HK-2 (cell line): Measurements from ENCODE around the gene FOXP1.

Source experiments
- DNase-seq: peaks from one replicate; pipeline ENCODE4 v3.0.0-alpha.2; 2018; ENCODE audit not compliant: unreplicated experiment

FOXP1 gene

GRCh38 chr3:71586810-71587242, 3.3 kb upstream of the FOXP1 start:
- DNase-seq: no peak

DNA sequence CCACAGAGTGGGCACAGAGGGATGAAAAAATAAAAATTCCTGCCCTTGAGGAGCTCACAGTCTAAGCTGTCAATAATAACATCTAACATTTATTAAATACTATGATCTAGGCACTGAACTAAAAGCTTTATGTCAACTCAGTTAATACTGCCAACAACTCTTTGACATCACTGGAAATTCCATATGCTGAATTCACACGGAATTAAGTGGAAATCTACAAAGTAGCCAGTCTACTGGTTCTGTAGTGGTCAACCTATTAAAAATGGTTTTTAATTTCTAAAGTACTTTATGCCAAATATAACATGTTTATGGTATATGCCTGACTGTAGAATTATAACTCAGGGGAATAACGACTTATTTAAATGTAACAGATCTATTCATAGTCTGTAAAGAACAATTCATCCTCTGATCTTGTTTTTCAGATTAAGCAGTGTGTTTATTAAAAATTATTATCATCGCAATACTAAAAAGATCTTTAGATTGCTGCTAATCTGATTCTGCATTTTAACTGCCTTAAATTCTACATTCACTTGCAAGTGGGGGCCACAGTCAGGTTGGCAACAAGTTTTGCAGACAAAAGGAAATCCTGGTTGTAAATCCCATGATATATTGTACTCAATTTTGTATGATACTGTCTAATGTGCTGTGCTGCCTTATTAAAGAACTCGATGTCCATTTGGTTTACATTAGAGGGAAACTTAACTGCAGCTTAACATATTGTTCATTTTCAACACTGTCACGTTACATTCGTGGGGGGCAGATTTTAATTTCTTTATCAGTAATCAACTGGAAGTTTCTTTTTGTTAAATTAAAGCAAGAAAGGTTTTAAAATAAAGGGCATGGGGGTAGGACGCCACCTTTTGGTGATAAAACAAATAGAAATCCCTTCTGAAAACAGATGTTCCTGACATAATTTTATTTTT, 2.6 kb upstream of the FOXP1 start:
- DNase-seq: no peak

DNA sequence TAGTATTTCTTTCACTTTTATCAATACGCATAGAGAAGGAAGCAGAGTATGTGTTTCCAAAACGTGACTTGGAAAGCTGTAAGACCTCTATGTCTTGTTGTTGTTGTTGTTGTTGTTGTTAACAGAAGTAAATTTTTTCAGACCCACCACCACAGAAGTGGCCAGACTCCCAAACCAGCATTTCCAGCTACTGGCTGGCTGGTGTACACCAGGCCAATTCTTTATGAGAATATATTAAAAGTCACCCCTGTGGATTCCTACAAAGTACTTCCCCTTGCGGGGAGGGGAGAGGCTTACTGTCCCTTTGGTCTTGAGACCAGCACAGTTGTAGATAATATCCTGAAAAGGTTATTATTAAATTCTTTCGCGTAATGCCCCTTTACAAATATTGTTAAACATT, 1.6 kb upstream of the FOXP1 start:
- no peak for DNase-seq

DNA sequence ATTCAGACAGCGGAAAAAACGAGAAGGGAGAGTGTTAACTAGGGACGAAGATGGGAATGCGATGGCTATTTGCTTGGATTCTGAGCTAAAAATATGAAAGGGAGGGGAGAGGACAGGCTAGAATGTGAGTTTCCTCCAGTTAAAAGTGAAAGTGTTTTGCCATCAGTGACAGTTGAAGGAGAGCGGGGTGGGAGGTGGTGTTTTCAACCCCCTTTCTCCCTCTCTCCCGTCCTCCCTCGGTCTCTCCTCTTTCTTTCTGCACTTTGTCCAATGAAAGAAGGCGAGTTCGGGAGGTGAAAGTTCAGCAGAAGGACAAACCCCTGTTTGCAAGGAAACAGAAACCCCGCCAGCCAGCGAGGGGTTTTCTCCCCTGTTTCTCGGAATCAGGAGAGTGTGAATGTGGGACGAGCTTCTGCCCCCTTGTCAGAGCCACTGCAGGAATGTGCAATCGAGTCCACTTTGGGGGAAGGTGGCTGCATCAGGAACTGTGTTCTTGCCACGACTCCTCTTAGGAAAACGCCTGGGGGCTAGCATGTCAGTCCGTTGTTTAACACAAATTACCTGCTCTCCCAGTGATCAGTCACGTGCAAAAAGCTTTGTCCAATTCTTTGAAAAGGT, 975 bp upstream of the FOXP1 start:
- DNase-seq: no peak

GRCh38 chr3:71582612-71583565, 639 bp downstream of the FOXP1 start:
- peak; percentile 65 for DNase-seq

- peak; percentile 73 for DNase-seq
Observed at GRCh38 chr3:71582036-71582611, 1.4 kb downstream of the FOXP1 start.

DNA sequence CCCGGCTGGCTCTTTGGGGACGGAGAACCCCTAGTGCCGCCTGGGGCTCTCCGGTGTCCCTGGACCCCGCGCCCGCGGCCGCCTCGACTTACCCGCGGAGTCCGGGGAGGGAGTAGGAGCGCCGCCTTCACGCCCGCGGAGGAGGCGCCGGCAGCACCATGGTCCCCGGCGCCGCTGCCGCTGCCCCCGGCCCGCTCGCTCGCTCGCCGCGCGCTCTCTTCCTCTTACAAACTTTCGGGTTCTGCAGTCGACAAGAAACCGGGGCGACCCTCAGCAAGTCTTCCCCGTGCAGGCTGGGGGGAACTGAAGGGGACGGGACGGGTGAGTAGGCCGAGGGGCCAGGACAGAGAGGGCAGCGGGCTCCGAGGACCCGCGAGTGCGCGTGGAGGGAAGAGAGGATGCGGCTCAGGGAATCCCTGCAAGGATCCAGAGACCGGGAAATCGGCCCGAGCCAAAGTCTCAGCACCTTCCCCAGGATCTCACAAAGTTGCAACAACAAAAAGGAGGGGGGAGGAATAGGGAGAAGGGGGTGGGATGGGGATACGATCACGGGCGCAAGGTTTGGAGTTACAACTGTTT, 2.0 kb downstream of the FOXP1 start:
- DNase-seq: peak; percentile 36

GRCh38 chr3:71580636-71581456, 2.7 kb downstream of the FOXP1 start:
- no peak for DNase-seq

- no peak for DNase-seq
Observed at GRCh38 chr3:71579935-71580406, 3.6 kb downstream of the FOXP1 start.

DNA sequence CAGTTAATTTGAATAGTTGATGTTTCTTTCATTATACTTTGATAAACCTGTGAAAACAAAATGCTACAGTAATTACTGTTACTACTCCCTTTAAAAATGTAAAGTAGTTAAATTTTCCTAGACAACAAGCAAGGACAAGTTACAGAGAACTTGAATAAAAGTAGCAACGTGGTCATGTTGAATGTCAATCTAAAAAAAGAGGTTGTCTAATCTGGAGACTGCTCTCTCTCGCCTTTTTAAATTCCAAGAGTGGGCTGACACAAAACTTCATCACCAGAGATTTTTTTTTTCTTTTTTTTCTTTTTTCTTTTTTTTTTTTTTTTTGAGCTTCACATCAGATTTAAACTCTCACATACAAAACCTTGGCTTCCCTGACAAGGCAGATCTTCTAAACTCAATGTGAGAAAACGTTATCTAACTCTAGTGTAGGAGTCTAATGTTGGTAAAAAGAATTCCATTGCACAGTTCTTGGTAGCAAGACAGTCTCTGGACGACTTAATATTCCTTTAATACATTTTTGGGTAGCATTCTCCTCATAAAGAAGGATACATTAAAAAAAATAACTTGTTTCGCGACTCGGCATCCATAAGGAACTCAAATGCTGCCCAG, 4.1 kb downstream of the FOXP1 start:
- no peak for DNase-seq

DNA sequence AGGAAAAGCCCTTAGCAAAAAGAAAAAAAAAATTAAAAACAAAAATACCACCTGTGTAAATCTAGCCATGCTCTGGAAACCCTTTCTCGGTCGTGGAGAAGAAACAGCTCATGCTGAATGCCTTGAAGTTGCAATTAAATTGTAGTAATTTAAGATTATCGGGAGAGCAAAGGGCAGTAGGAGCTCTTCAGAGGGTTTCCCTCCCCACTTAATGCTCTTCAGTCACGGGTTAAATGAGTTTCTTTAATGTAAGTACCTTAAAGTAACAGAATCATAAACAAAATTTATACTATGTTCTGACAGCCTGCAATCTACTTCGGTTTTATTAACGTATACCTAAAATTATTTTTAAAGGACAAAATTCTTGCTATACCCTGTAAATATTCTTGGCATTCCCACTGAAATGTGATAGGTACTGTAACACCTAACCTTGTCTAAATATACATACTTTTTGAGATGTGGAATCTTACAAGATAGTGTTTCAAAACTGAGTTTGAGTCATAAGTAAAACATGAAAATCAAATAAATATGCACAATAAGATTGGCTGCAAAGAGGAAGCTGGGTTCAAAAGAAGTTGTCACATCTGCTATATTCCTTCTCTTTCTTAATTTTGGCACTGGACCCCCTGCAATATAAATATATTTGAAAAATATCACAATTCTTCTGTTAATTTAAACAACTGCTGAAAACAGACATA, 5.3 kb downstream of the FOXP1 start:
- no peak for DNase-seq

- DNase-seq: no peak
Observed at GRCh38 chr3:71577011-71577410, 6.5 kb downstream of the FOXP1 start.

DNA sequence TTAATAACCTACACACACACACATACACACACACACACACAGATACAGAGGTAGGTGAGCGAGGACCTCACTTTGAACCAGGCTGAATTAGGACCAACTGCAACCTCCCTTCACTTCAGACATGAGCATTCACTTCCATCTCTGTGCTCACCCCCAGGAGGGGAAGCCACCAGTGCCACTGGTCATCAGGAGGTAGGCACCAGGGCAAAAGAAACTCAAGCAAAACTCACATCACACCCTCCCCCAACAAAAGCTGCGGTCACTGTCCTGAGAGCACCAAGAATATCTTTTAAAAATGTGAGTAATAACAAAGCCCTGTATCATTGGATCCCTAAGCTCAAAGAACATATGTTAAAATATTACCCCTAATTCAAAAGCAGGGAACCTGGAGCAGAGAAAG, 8.1 kb downstream of the FOXP1 start:
- no peak for DNase-seq

- DNase-seq: no peak
Observed at GRCh38 chr3:71573181-71573580, 10.3 kb downstream of the FOXP1 start.

DNA sequence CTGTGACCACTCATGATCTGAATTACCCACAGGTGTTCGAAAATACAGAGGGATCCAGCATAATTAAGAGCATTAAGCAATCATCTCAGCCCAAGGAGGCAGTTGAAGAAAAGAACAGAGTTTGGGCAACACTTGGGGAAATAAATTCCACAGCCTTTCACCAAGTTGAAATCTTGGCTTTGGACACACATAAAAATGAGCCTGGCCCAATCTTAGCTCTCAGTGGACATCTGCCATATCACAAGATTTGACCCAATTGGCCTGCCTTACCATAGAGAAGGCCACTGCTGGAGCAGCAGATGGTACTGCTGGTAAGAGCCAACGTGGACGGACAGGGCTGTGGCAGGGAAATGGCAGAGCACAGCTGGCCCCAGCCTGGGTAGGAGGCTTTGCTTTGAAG, 13.0 kb downstream of the FOXP1 start:
- DNase-seq: no peak

DNA sequence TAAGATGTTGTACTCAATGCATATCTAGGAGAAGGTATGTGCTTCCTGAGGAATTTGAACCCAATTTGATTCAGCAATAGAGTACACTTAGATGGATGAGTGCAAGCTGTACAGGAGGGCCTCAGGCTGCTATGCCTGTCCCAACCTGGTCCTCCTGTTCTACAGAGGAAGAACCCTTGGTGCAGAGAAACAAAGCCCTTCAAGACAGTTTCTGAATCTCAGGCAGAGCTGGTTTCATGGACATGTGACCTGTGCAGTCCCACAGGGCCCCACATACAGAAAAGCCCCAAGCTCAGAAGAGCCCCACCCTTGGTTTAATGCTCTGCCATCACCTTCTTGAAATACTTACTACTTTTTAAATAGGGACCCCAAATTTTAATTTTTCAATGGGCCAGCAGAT, 15.3 kb downstream of the FOXP1 start:
- no peak for DNase-seq

- DNase-seq: no peak
Observed at GRCh38 chr3:71566776-71567175, 16.8 kb downstream of the FOXP1 start.

- DNase-seq: no peak
Observed at GRCh38 chr3:71565976-71566375, 17.6 kb downstream of the FOXP1 start.

DNA sequence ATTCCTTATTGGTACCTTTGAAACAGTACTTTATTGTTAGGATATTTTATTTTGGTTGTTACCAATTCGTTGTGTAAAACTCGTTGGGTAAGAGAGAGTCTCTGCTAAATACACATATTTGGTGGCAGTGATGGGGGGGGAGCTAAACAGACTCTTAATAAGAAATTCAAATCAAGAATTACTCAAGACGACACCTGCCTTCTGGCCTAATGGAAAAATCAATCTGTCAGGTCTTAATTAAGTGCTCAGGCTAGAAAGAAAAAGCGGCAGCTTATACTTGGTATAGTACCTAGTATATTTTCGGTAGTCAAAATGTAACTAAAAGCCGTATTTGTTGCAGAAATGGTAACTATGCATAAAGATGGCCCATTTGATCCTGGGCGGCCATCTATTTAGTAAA, 18.2 kb downstream of the FOXP1 start:
- DNase-seq: no peak
